CD14-positive monocyte (primary cell): ENCODE results near the gene LRSAM1. TPM values are rescaled to one million over a fixed set of nuclear protein-coding genes. Genes with fewer than 3 reads are reported as not detected.

Experiments used
- DNase-seq, 3 donors: peaks; one replicate each; pipeline ENCODE4 v3.0.0-alpha.2; 2011 to 2022
- H2AFZ ChIP-seq: 2 replicates; pipeline ENCODE4 v1.6.0; 2012; ENCODE audit warnings: mild to moderate bottlenecking, low read depth, low read length, inconsistent platforms; ENCODE audit not compliant: insufficient read depth, poor library complexity, severe bottlenecking
- H3K27ac ChIP-seq, 2 donors: 1 replicate in 1 of 2; 2 replicates in 1 of 2; pipeline ENCODE4 v1.5.1; 2012 to 2013; ENCODE audit warnings: low read length in 2 of 2, control low read depth in 1 of 2, inconsistent platforms in 1 of 2, low read depth in 1 of 2, mild to moderate bottlenecking in 1 of 2
- H3K27me3 ChIP-seq, 2 donors: one replicate each; pipeline versions ENCODE4 v1.6.0 to v1.6.1; 2011 to 2013; ENCODE audit warnings: low read length in 2 of 2; ENCODE audit not compliant: control insufficient read depth in 2 of 2, insufficient read depth in 2 of 2
- H3K36me3 ChIP-seq, 2 donors: replicated peaks in 1 of 2; 1 replicate in 1 of 2; 2 replicates in 1 of 2; pipeline versions ENCODE4 v1.5.1 to v1.6.1; 2012 to 2013; ENCODE audit warnings: low read length in 2 of 2, control low read depth in 1 of 2, inconsistent platforms in 1 of 2, mild to moderate bottlenecking in 1 of 2; ENCODE audit not compliant: insufficient read depth in 2 of 2, control insufficient read depth in 1 of 2
- H3K4me1 ChIP-seq, 2 donors: 1 replicate in 1 of 2; 2 replicates in 1 of 2; pipeline versions ENCODE4 v1.5.1 to v1.6.1; 2012 to 2013; ENCODE audit warnings: low read length in 2 of 2, control low read depth in 1 of 2, inconsistent platforms in 1 of 2, mild to moderate bottlenecking in 1 of 2, moderate library complexity in 1 of 2; ENCODE audit not compliant: insufficient read depth in 2 of 2, control insufficient read depth in 1 of 2
- H3K4me2 ChIP-seq: replicated peaks from 2 replicates; pipeline ENCODE3; 2012; ENCODE audit warnings: low read length, moderate library complexity, mild to moderate bottlenecking; ENCODE audit not compliant: poor library complexity, severe bottlenecking; ENCODE audit errors: extremely low read depth
- H3K4me3 ChIP-seq, 3 experiments: fragments of 200-600 bp in 1 of 3; sonication (generic) in 1 of 3; replicated peaks in 1 of 3; 1 replicate in 2 of 3; 2 replicates in 1 of 3; pipeline ENCODE4 v1.5.1; 2011 to 2013; ENCODE audit warnings: low read length in 3 of 3, mild to moderate bottlenecking in 3 of 3, control low read depth in 2 of 3, low read depth in 2 of 3, inconsistent platforms in 1 of 3, moderate library complexity in 1 of 3
- H3K79me2 ChIP-seq: 2 replicates; pipeline ENCODE4 v1.6.0; 2012; ENCODE audit warnings: mild to moderate bottlenecking, control low read depth, inconsistent platforms, low read length, moderate library complexity; ENCODE audit not compliant: insufficient read depth
- H3K9ac ChIP-seq: 2 replicates; pipeline ENCODE4 v1.6.0; 2017; ENCODE audit warnings: low read length, mild to moderate bottlenecking; ENCODE audit not compliant: insufficient read depth, poor library complexity, severe bottlenecking
- H3K9me3 ChIP-seq, 2 donors: replicated peaks in 1 of 2; 1 replicate in 1 of 2; 2 replicates in 1 of 2; pipeline versions ENCODE4 v1.5.1 to v1.6.1; 2012 to 2013; ENCODE audit warnings: low read length in 2 of 2, control low read depth in 1 of 2; ENCODE audit not compliant: control insufficient read depth in 1 of 2, insufficient read depth in 1 of 2
- H4K20me1 ChIP-seq: 2 replicates; pipeline ENCODE4 v1.6.0; 2012; ENCODE audit warnings: mild to moderate bottlenecking, low read length, control low read depth, moderate library complexity; ENCODE audit not compliant: insufficient read depth
- H3K27ac Mint-ChIP-seq, 7 donors: one replicate each; pipeline ENCODE4 v1.8.0; 2020; ENCODE audit warnings: mild to moderate bottlenecking in 7 of 7, mixed read lengths in 7 of 7, moderate library complexity in 6 of 7, inconsistent platforms in 2 of 7
- H3K27me3 Mint-ChIP-seq, 3 donors: one replicate each; pipeline ENCODE4 v1.8.0; 2021 to 2022; ENCODE audit warnings: low read depth in 3 of 3, mild to moderate bottlenecking in 3 of 3, mixed read lengths in 3 of 3, moderate library complexity in 3 of 3, inconsistent platforms in 1 of 3
- H3K36me3 Mint-ChIP-seq, 2 donors: one replicate each; pipeline ENCODE4 v1.8.0; 2020; ENCODE audit warnings: mixed read lengths in 2 of 2, inconsistent platforms in 1 of 2, mild to moderate bottlenecking in 1 of 2
- H3K4me1 Mint-ChIP-seq: one replicate; pipeline ENCODE4 v1.8.0; 2020; ENCODE audit warnings: mild to moderate bottlenecking, mixed read lengths
- H3K4me3 Mint-ChIP-seq, 2 donors: one replicate each; pipeline ENCODE4 v1.8.0; 2020; ENCODE audit warnings: mild to moderate bottlenecking in 2 of 2, mixed read lengths in 2 of 2, moderate library complexity in 1 of 2
- H3K9me3 Mint-ChIP-seq, 7 donors: one replicate each; pipeline ENCODE4 v1.8.0; 2020 to 2022; ENCODE audit warnings: mixed read lengths in 7 of 7, mild to moderate bottlenecking in 6 of 7, moderate library complexity in 6 of 7, inconsistent platforms in 2 of 7
- WGBS: methylation state at CpG from one replicate; pipeline ENCODE4 v1.1.5; 2013; ENCODE audit warnings: missing lambda C conversion rate; ENCODE audit not compliant: insufficient coverage; 5-methylcytosine and 5-hydroxymethylcytosine counted together
- intact Hi-C, 2 donors: fragments of 100-400 bp; cut with micrococcal nuclease; formaldehyde crosslinking; loops; one replicate each; pipeline versions ENCODE4 v1.15.0 to v1.15.1; 2023
- polyA plus RNA-seq, 3 donors: library from polyadenylated mRNA; depleted of rRNA in 1 of 3; unstranded in 2 of 3; stranded (reverse) in 1 of 3; fragments of 300-500 nt in 2 of 3; fragments of >200 nt in 1 of 3; fragmentation: Illumina TruSeq in 2 of 3; gene quantifications; 1 replicate in 2 of 3; 2 replicates in 1 of 3; pipeline ENCODE4 v1.2.3, GENCODE V29; 2012 to 2021
- TF ChIP-seq, protein P1 (sequence below): fragments of 200-600 bp; IDR thresholded peaks from one replicate; pipeline ENCODE4 v1.8.0; 2022; ENCODE audit warnings: antibody characterized with exemption, mild to moderate bottlenecking

Gene LRSAM1
- polyA plus RNA-seq, 3 donors = 6.0 to 19.8 (median 8.2) TPM

DNA sequence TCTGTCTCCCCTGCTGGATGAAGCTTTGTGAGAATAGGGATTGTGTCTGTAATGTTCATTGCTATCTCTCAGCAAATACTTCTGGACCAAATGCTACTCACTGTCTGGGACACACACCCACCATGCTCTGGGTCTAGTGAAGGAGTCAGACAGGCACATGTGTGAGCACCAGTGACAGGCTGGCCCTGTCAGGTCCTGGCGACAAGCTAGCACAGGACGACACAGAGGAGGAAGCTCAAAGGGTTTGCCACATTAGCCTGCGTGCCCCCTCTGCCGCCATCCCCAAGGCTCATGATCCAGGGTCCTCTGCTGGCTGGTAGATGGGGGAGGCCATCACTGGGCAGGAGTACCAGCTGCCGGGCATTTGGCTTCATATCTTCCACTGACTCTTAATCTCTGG is 23.3 kb downstream of the LRSAM1 start:
- TF ChIP-seq, protein P1, sequence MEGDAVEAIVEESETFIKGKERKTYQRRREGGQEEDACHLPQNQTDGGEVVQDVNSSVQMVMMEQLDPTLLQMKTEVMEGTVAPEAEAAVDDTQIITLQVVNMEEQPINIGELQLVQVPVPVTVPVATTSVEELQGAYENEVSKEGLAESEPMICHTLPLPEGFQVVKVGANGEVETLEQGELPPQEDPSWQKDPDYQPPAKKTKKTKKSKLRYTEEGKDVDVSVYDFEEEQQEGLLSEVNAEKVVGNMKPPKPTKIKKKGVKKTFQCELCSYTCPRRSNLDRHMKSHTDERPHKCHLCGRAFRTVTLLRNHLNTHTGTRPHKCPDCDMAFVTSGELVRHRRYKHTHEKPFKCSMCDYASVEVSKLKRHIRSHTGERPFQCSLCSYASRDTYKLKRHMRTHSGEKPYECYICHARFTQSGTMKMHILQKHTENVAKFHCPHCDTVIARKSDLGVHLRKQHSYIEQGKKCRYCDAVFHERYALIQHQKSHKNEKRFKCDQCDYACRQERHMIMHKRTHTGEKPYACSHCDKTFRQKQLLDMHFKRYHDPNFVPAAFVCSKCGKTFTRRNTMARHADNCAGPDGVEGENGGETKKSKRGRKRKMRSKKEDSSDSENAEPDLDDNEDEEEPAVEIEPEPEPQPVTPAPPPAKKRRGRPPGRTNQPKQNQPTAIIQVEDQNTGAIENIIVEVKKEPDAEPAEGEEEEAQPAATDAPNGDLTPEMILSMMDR = no peak
- no peak for DNase-seq
- Histone ChIP-seq H3K9me3 (no peaks in the 10 kb centered on the region), H3K9ac (no peak overlapping the region), H3K4me1 (no peaks in the 10 kb centered on the region), H3K36me3 (peaks cover 31 to 61% of the 10 kb centered on the region in 2 donors), H3K27ac (no peak overlapping the region), H4K20me1 (no peaks in the 10 kb centered on the region), H2AFZ (no peak overlapping the region), H3K4me3 (no peak overlapping the region), H3K4me2 (no peak overlapping the region), H3K79me2 (no peaks in the 10 kb centered on the region), H3K27me3 (no peaks in the 10 kb centered on the region)
- Mint-ChIP-seq H3K9me3 (no peaks in the 10 kb centered on the region), H3K4me1 (no peaks in the 10 kb centered on the region), H3K27ac (no peak overlapping the region), H3K36me3 (peaks cover 53 to 67% of the 10 kb centered on the region in 2 donors), H3K4me3 (no peak overlapping the region), H3K27me3 (peaks cover 0 to 2% (median 0%) of the 10 kb centered on the region in 3 donors)
- intact Hi-C loops = no loop called here
- WGBS = 100% methylated on average over 1 of the region's 5 CpGs

DNA sequence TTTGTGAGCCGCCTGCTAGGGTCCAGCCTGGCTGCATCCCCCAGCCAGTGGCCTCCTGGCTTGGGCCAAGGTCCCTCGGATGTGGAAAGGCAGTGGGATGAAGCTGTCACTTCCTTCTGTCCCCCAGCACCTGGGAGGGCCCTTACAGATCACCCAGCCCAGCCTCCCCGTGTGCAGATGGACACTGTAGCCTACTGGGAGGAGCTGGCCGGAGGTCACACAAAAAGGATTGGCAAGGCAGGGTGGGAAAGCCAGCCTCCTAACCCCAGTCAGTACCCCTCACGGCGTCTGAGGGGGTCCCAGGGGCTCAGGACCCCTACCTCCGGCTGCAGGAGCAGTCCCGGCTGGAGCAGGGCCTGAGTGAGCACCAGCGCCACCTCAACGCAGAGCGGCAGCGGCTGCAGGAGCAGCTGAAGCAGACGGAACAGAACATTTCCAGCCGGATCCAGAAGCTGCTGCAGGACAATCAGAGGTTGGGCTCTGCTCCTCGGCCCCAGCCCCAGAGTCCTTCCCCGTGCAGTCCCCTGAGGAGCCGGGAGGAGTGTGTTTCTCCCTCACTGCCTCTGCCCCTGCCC is 28.3 kb downstream of the LRSAM1 start:
- Histone ChIP-seq H3K36me3 (peaks cover 50 to 79% of the 10 kb centered on the region in 2 donors), H3K27me3 (no peaks in the 10 kb centered on the region), H3K4me2 (no peak overlapping the region), H2AFZ (no peak overlapping the region), H3K4me1 (no peaks in the 10 kb centered on the region), H3K9ac (peak overlapping the region; percentile 1), H4K20me1 (no peaks in the 10 kb centered on the region), H3K79me2 (no peaks in the 10 kb centered on the region), H3K27ac (no peak overlapping the region), H3K9me3 (no peaks in the 10 kb centered on the region), H3K4me3 (no peak overlapping the region)
- peaks cover 0 to 3% (median 0%) of the 10 kb centered on the region in 3 donors for H3K27me3 Mint-ChIP-seq
- no peaks in the 10 kb centered on the region for H3K4me1 Mint-ChIP-seq
- no peaks in the 10 kb centered on the region for H3K9me3 Mint-ChIP-seq
- intact Hi-C loops = no loop called here
- DNase-seq = no peak
- H3K4me3 Mint-ChIP-seq = no peak overlapping the region
- TF ChIP-seq, protein P1 = no peak
- peaks cover 64 to 86% of the 10 kb centered on the region in 2 donors for H3K36me3 Mint-ChIP-seq
- 96% methylated on average over 17 of the region's 17 CpGs for WGBS
- peak overlapping the region in 1 of 7 donors; percentile 42 for H3K27ac Mint-ChIP-seq
